Skeletal muscle cell (primary cell): ENCODE measurements around the gene EMD.
"Not testable (repeated sequence)": the region's sequence is repeated elsewhere in the genome, so short reads cannot be mapped to it uniquely, and the experiment has no call there.

Source experiments
- DNase-seq: peaks from one replicate; pipeline ENCODE4 v3.0.0-alpha.2; 2010; ENCODE audit warnings: low read depth
- H3K4me3 ChIP-seq: 2 replicates; pipeline ENCODE4 v1.5.1; 2011; ENCODE audit warnings: low read depth, mild to moderate bottlenecking, control low read depth, low read length, moderate library complexity

Gene EMD

GRCh38 chrX:154388094-154388493 lies 9.0 kb downstream of the EMD start:
- DNase-seq, H3K4me3 ChIP-seq: not testable (repeated sequence)

- not testable (repeated sequence) for DNase-seq, H3K4me3 ChIP-seq
Measured at GRCh38 chrX:154388649-154389048, 9.6 kb downstream of the EMD start.

- not testable (repeated sequence) for DNase-seq
- H3K4me3 ChIP-seq = peak overlapping the region; percentile 33
Measured at GRCh38 chrX:154389812-154390747, 11.0 kb downstream of the EMD start.

- DNase-seq, H3K4me3 ChIP-seq: not testable (repeated sequence)
Measured at GRCh38 chrX:154396363-154396762, 17.3 kb downstream of the EMD start.

GRCh38 chrX:154396973-154397887 lies 18.1 kb downstream of the EMD start:
- peak overlapping the region; percentile 70 for H3K4me3 ChIP-seq
- no peak for DNase-seq

- peak within 1 kb of the TSS; percentile 70 for H3K4me3 ChIP-seq
- DNase-seq = peak; percentile 90
Measured at GRCh38 chrX:154397888-154398667, 19.0 kb downstream of the EMD start, which contains the start of gene RPL10. Gene RPL10, plus strand, starts transcription at chrX:154398377. Its CDS starts 143 bp downstream, at chrX:154398520.

GRCh38 chrX:154398668-154399526 lies 19.8 kb downstream of the EMD start:
- peak overlapping the region; percentile 70 for H3K4me3 ChIP-seq
- DNase-seq = no peak

GRCh38 chrX:154399527-154400368 lies 20.7 kb downstream of the EMD start:
- H3K4me3 ChIP-seq = peak overlapping the region; percentile 70
- no peak for DNase-seq

- peak overlapping the region; percentile 70 for H3K4me3 ChIP-seq
Measured at GRCh38 chrX:154400369-154400817, 21.3 kb downstream of the EMD start.

GRCh38 chrX:154401045-154401799 lies 22.1 kb downstream of the EMD start:
- DNase-seq = no peak
- H3K4me3 ChIP-seq = no peak overlapping the region

More at GRCh38 chrX:154400369-154400817, 21.3 kb downstream of the EMD start:
- not testable (repeated sequence) for DNase-seq

GRCh38 chrX:154401918-154402621 lies 23.0 kb downstream of the EMD start:
- no peak overlapping the region for H3K4me3 ChIP-seq
- DNase-seq = no peak

GRCh38 chrX:154402622-154403127 lies 23.6 kb downstream of the EMD start:
- no peak overlapping the region for H3K4me3 ChIP-seq
- DNase-seq = no peak

GRCh38 chrX:154403192-154403591 lies 24.1 kb downstream of the EMD start:
- no peak for DNase-seq
- H3K4me3 ChIP-seq = no peak overlapping the region

- DNase-seq = no peak
- no peak overlapping the region for H3K4me3 ChIP-seq
Measured at GRCh38 chrX:154403858-154404257, 24.8 kb downstream of the EMD start.

- H3K4me3 ChIP-seq = no peak overlapping the region
- DNase-seq = no peak
Measured at GRCh38 chrX:154404625-154405192, 25.6 kb downstream of the EMD start.
